BE2C (cell line): ENCODE results near the gene KIF6.

Experiments used
- DNase-seq: peaks from one replicate; pipeline ENCODE4 v3.0.0-alpha.2; 2020
- H3K27me3 ChIP-seq: fragments of 250-450 bp; sonication (Bioruptor Pico); 2 replicates; pipeline ENCODE4 v1.5.1; 2020; ENCODE audit warnings: mild to moderate bottlenecking
- H3K36me3 ChIP-seq: fragments of 250-450 bp; sonication (Bioruptor Pico); 2 replicates; pipeline ENCODE4 v1.5.1; 2020; ENCODE audit warnings: mild to moderate bottlenecking
- H3K4me1 ChIP-seq: fragments of 250-450 bp; sonication (Bioruptor Pico); 2 replicates; pipeline ENCODE4 v1.5.1; 2020
- H3K4me3 ChIP-seq: 2 replicates; pipeline ENCODE4 v1.5.1; 2011; ENCODE audit warnings: low read depth, low read length
- H3K9me3 ChIP-seq: fragments of 250-450 bp; sonication (Bioruptor Pico); 2 replicates; pipeline ENCODE4 v1.5.1; 2020
- TF ChIP-seq, protein P1 (sequence below): IDR thresholded peaks from 2 replicates; pipeline ENCODE4 v1.5.1; 2012; ENCODE audit warnings: mild to moderate bottlenecking, low read depth, low read length

Gene KIF6

DNA sequence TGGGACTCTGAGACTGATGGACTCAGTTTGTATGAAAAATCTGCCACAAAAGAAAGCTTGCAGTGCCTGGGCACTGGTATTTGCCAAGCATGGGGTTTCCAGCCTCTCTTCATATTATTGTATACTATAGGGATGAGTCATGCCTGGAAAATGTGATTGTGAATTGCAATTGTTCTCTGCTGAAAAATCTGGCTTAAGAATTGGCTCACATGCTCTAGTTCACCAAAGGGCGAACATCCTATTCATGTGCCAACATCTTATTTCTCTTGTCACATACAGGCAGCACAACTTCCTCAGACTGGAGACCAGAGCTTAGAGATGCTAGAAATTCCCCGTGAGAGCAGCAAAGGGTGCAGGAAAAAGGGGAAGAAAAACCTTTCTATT, 299.1 kb downstream of the KIF6 start:
- Histone ChIP-seq H3K27me3 (peaks cover 9% of the 10 kb centered on the region), H3K36me3 (no peaks in the 10 kb centered on the region), H3K4me1 (no peaks in the 10 kb centered on the region; the same call in 1 of the 2 replicates), H3K4me3 (no peak overlapping the region), H3K9me3 (no peaks in the 10 kb centered on the region)
- TF ChIP-seq, protein P1, sequence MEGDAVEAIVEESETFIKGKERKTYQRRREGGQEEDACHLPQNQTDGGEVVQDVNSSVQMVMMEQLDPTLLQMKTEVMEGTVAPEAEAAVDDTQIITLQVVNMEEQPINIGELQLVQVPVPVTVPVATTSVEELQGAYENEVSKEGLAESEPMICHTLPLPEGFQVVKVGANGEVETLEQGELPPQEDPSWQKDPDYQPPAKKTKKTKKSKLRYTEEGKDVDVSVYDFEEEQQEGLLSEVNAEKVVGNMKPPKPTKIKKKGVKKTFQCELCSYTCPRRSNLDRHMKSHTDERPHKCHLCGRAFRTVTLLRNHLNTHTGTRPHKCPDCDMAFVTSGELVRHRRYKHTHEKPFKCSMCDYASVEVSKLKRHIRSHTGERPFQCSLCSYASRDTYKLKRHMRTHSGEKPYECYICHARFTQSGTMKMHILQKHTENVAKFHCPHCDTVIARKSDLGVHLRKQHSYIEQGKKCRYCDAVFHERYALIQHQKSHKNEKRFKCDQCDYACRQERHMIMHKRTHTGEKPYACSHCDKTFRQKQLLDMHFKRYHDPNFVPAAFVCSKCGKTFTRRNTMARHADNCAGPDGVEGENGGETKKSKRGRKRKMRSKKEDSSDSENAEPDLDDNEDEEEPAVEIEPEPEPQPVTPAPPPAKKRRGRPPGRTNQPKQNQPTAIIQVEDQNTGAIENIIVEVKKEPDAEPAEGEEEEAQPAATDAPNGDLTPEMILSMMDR: no peak
- no peak for DNase-seq

DNA sequence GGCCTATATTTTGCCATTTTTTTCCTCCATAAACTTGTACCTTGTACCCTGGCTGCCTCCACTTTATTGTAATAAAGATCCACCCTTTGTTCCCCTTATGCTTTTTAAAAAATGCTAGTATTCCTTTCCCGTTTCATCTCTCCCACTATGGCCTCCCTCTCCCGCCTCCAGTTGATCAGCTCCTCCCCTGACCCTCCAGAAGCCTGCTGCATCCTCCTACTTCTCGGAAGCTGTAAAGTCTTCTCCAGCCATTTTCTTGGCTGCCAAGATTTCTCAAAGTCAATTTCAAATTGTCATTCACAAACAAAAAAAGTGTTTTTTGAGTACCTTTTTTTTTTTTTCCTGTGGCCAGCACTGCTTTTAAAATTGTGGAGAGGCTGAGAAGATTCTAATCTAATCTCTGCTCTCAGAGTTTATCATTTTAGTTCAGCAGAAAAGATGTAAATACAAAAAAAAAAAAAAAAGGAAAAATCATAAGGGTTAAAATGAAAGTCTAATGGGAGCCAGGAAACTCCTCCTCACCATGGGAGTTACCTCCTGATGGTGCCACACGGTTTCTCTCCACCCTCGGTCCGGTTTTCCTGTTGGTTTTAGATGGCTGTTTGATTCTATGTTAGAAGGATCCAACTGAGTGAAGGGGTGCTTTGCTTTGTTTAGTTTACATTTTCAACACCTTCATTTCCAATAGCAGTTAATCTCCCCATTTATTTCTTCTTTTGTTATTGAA, 299.7 kb downstream of the KIF6 start:
- Histone ChIP-seq H3K4me3 (no peak overlapping the region), H3K9me3 (no peaks in the 10 kb centered on the region), H3K27me3 (peaks cover 9% of the 10 kb centered on the region), H3K36me3 (no peaks in the 10 kb centered on the region), H3K4me1 (no peaks in the 10 kb centered on the region)
- TF ChIP-seq, protein P1: no peak
- no peak for DNase-seq

DNA sequence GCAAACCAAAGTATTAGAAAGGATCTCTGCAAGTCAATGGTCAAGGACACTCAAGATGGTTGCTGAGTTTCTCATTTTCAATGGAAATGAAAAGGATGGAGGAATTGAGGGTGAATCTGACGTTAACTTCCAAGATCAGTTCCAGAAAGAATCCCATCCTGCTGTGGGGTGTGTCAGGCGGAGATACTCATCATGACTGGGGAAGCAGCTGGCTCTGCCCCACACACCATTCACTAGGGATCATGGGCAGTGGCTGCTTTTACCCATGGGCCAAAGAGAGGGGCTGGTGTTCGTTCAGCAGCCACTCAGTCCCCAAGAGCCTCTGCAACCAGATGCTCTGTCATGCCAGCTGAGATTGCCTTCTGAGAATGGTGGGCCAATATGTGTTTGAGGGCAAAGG, 300.4 kb downstream of the KIF6 start:
- H3K4me1 ChIP-seq: no peaks in the 10 kb centered on the region
- H3K36me3 ChIP-seq: no peaks in the 10 kb centered on the region
- no peak for DNase-seq

DNA sequence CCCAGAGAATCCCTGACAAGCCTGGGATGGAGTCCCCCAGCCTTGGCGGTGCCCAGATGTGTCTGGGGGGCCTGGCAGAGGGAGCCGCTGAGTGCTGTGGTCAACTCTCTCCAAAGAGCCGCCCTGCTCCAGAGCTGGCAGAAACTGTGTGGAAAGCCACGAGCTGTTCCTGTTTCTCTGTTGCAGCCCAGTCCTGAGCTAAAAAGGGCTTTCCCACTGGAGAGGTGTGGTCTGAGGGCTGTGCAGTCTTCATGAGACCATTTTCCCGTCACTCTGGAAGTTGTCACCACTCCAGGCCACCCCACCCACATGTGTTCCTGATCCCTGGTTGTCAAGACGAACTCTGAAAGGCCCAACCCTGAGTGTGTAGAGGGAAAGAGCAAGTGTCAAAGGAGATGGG, 303.0 kb downstream of the KIF6 start:
- Histone ChIP-seq H3K9me3 (no peaks in the 10 kb centered on the region), H3K36me3 (no peaks in the 10 kb centered on the region), H3K4me3 (no peak overlapping the region), H3K27me3 (peaks cover 9% of the 10 kb centered on the region), H3K4me1 (no peaks in the 10 kb centered on the region)
- TF ChIP-seq, protein P1: no peak
- no peak for DNase-seq

More for the DNA sequence above, 300.4 kb downstream of the KIF6 start:
- TF ChIP-seq, protein P1: no peak
- Histone ChIP-seq H3K27me3 (peaks cover 9% of the 10 kb centered on the region), H3K9me3 (no peaks in the 10 kb centered on the region), H3K4me3 (no peak overlapping the region)

DNA sequence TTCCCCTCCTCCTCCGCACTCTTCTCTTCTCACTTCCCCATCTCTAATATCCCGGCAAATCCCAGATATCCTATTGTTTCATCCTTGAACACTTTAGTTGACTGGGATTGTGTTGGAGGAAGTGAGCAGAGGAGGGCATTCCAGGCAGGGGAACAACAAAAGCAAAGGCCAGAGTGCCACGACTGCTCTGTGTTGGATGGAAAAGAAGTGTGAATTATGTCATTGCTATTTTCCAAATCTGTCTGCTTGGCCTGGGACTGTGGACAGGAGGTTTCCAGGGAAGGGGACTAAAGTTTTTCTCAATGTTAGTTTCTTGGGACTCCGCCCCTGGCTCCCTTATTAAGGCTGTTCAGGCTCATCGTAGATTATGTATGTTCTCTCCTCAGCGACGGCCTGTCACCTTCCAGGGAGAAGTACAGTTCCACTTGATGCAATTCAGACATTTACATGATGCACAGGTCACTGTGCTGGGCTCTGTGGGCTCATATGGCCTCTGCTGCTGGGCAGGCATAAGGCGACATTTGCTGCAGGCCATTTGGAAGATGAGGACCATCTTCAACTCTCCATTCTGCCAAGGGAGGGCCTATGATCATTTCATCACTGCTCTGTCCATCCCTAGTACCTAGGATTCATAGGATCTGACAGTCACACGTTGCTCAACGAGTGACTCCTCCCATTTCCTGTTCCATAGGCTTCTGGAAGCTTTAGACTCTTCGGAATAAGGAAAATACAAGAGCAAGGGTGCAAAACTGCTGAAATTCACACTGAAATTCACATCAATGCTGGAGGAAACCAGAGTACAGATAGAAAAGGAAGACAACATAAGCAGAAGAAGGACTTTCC, 303.6 kb downstream of the KIF6 start:
- Histone ChIP-seq H3K27me3 (peaks cover 9% of the 10 kb centered on the region), H3K4me1 (no peaks in the 10 kb centered on the region), H3K4me3 (no peak overlapping the region), H3K9me3 (no peaks in the 10 kb centered on the region), H3K36me3 (no peaks in the 10 kb centered on the region)
- no peak for DNase-seq
- TF ChIP-seq, protein P1: no peak
